Liver (tissue), 9 donors: ENCODE data around the gene RAB6A. TPM values are rescaled to one million over a fixed set of nuclear protein-coding genes. Genes with fewer than 3 reads are reported as not detected.
A peak's percentile ranks its signal among the peaks of the same experiment; 100 is the strongest.

Source experiments
- DNase-seq: peaks from one replicate; pipeline ENCODE4 v3.0.0-alpha.2; 2017; ENCODE audit warnings: low spot score
- H3K27ac ChIP-seq, 2 donors: one replicate each; pipeline ENCODE4 v1.7.0; 2013; ENCODE audit warnings: inconsistent platforms in 2 of 2, low read length in 2 of 2, control low read depth in 1 of 2, low read depth in 1 of 2, mild to moderate bottlenecking in 1 of 2
- H3K27me3 ChIP-seq, 4 donors: one replicate each; pipeline versions ENCODE4 v1.6.1 to v1.7.0; 2013; ENCODE audit warnings: low read length in 3 of 4, inconsistent platforms in 1 of 4, mild to moderate bottlenecking in 1 of 4, moderate library complexity in 1 of 4; ENCODE audit not compliant: control insufficient read depth in 4 of 4, insufficient read depth in 4 of 4
- H3K36me3 ChIP-seq, 4 donors: one replicate each; pipeline versions ENCODE4 v1.6.1 to v1.7.0; 2013; ENCODE audit warnings: low read length in 3 of 4, mild to moderate bottlenecking in 3 of 4, low read depth in 1 of 4, moderate library complexity in 1 of 4; ENCODE audit not compliant: control insufficient read depth in 4 of 4, insufficient read depth in 3 of 4
- H3K4me1 ChIP-seq, 4 donors: one replicate each; pipeline versions ENCODE4 v1.6.1 to v1.7.0; 2013; ENCODE audit warnings: low read length in 3 of 4, mild to moderate bottlenecking in 3 of 4, moderate library complexity in 1 of 4; ENCODE audit not compliant: control insufficient read depth in 4 of 4, insufficient read depth in 4 of 4
- H3K4me3 ChIP-seq, 3 donors: one replicate each; pipeline versions ENCODE4 v1.6.1 to v1.7.0; 2013; ENCODE audit warnings: low read length in 3 of 3, control low read depth in 1 of 3, low read depth in 1 of 3, mild to moderate bottlenecking in 1 of 3
- H3K9ac ChIP-seq, 2 donors: one replicate each; pipeline ENCODE4 v1.7.0; 2013; ENCODE audit warnings: low read length in 2 of 2, mild to moderate bottlenecking in 2 of 2, moderate library complexity in 2 of 2, control low read depth in 1 of 2, low read depth in 1 of 2
- H3K9me3 ChIP-seq, 4 donors: one replicate each; pipeline versions ENCODE4 v1.6.1 to v1.7.0; 2013; ENCODE audit warnings: low read length in 3 of 4; ENCODE audit not compliant: control insufficient read depth in 4 of 4
- CTCF ChIP-seq: fragments of 150-350 bp; IDR thresholded peaks from 2 replicates; pipeline ENCODE4 v1.5.1; 2017; ENCODE audit warnings: improper control_type of control experiment, low read depth, low read length; ENCODE audit not compliant: missing input control
- EGR1 ChIP-seq, 2 donors: IDR thresholded peaks; 2 replicates each; pipeline ENCODE4 v1.6.1; 2016 to 2018; ENCODE audit warnings: antibody characterized with exemption in 2 of 2, low read depth in 2 of 2
- FOXA1 ChIP-seq: IDR thresholded peaks from 2 replicates; pipeline ENCODE4 v1.6.1; 2016; ENCODE audit warnings: antibody characterized with exemption
- FOXA2 ChIP-seq: IDR thresholded peaks from 2 replicates; pipeline ENCODE4 v1.6.1; 2016; ENCODE audit warnings: antibody characterized with exemption
- GABPA ChIP-seq, 2 donors: IDR thresholded peaks in 1 of 2; conservative IDR thresholded peaks in 1 of 2; 2 replicates each; pipeline ENCODE4 v1.6.1; 2016; ENCODE audit warnings: antibody characterized with exemption in 2 of 2, mild to moderate bottlenecking in 1 of 2, moderate library complexity in 1 of 2
- HNF4A ChIP-seq, 2 donors: conservative IDR thresholded peaks; 2 replicates each; pipeline ENCODE4 v1.6.1; 2016; ENCODE audit warnings: antibody characterized with exemption in 2 of 2, mild to moderate bottlenecking in 2 of 2
- HNF4G ChIP-seq: IDR thresholded peaks from 2 replicates; pipeline ENCODE4 v1.6.1; 2016; ENCODE audit warnings: antibody characterized with exemption
- JUND ChIP-seq, 2 donors: IDR thresholded peaks; 2 replicates each; pipeline ENCODE4 v1.6.1; 2016; ENCODE audit warnings: antibody characterized with exemption in 2 of 2
- MAX ChIP-seq: IDR thresholded peaks from 2 replicates; pipeline ENCODE4 v1.6.1; 2016; ENCODE audit warnings: antibody characterized with exemption
- REST ChIP-seq: IDR thresholded peaks from 2 replicates; pipeline ENCODE4 v1.6.1; 2016; ENCODE audit warnings: antibody characterized with exemption, mild to moderate bottlenecking
- RXRA ChIP-seq, 2 donors: IDR thresholded peaks; 2 replicates each; pipeline ENCODE4 v1.6.1; 2017 to 2018; ENCODE audit warnings: antibody characterized with exemption in 2 of 2, mild to moderate bottlenecking in 1 of 2
- SP1 ChIP-seq: IDR thresholded peaks from 2 replicates; pipeline ENCODE4 v1.6.1; 2018; ENCODE audit warnings: antibody characterized with exemption, mild to moderate bottlenecking
- TAF1 ChIP-seq: conservative IDR thresholded peaks from 2 replicates; pipeline ENCODE4 v1.6.1; 2016; ENCODE audit warnings: antibody characterized with exemption, mild to moderate bottlenecking
- YY1 ChIP-seq: IDR thresholded peaks from 2 replicates; pipeline ENCODE4 v1.6.1; 2016; ENCODE audit warnings: antibody characterized with exemption, mild to moderate bottlenecking
- ZBTB33 ChIP-seq: IDR thresholded peaks from 2 replicates; pipeline ENCODE4 v1.6.1; 2016; ENCODE audit warnings: antibody characterized with exemption
- WGBS: extraction: QIAGEN DNeasy Blood & Tissue Kit; methylation state at CpG from one replicate; pipeline ENCODE4 v1.1.7; 2013; 5-methylcytosine and 5-hydroxymethylcytosine counted together
- polyA plus RNA-seq, 2 donors: library from polyadenylated mRNA; stranded (reverse) in 1 of 2; unstranded in 1 of 2; fragments of 200-250 nt in 1 of 2; fragments of >200 nt in 1 of 2; fragmentation: Nextera tagmentation in 1 of 2; extraction: Ambion mirVana in 1 of 2; gene quantifications; one replicate each; pipeline versions ENCODE4 v1.2.1 to v1.2.3, GENCODE V29; 2013 to 2015
- total RNA-seq, 2 donors: library from RNA; depleted of rRNA; stranded (reverse); fragments of >200 nt; gene quantifications; one replicate each; pipeline ENCODE4 v1.2.3, GENCODE V29; 2014
- donor health status: healthy.
- donor health status: healthy.
- donor health status: healthy.
- donor health status: healthy.
- donor health status: healthy.

RAB6A gene
- total and polyA plus RNA-seq, 4 donors, result 36.0 to 165 (median 51.5) TPM

- TF ChIP-seq REST, result no peak
Measured at GRCh38 chr11:73762732-73763131, 1.9 kb upstream of the RAB6A start (continued).

GRCh38 chr11:73761403-73761945 is 600 bp upstream of the RAB6A start:
- no peak for TF ChIP-seq HNF4G
- TF ChIP-seq CTCF, result no peak
- TF ChIP-seq YY1, result peak; percentile 100
- no peak for TF ChIP-seq SP1
- peak overlapping the region in 2 of 3 donors; percentile 31 to 32 for H3K4me3 ChIP-seq
- H3K4me1 ChIP-seq, result peaks cover 6 to 26% (median 11%) of the 10 kb centered on the region in 4 donors
- H3K9me3 ChIP-seq, result no peaks in the 10 kb centered on the region
- WGBS, result 48% methylated on average over 16 of the region's 16 CpGs
- no peak overlapping the region for H3K9ac ChIP-seq
- H3K36me3 ChIP-seq, result no peaks in the 10 kb centered on the region
- no peaks in the 10 kb centered on the region for H3K27me3 ChIP-seq
- no peak for DNase-seq
- peak overlapping the region; percentile 80 to 83 for H3K27ac ChIP-seq

- WGBS, result under 1% methylated on average over 44 of the region's 44 CpGs
- Histone ChIP-seq H3K4me3 (peak overlapping the region; percentile 76 to 99 (median 94)), H3K27ac (peak overlapping the region; percentile 78 to 98), H3K4me1 (peaks cover 9 to 26% (median 12%) of the 10 kb centered on the region in 4 donors), H3K36me3 (no peaks in the 10 kb centered on the region), H3K27me3 (no peaks in the 10 kb centered on the region), H3K9me3 (no peaks in the 10 kb centered on the region), H3K9ac (peak overlapping the region; percentile 82 to 90)
- DNase-seq, result peak; percentile 57
- TF ChIP-seq TAF1, result no peak
- TF ChIP-seq FOXA1, result no peak
- TF ChIP-seq FOXA2, result no peak
- no peak for TF ChIP-seq JUND (IDR thresholded peaks at IDR 0.05)
- TF ChIP-seq EGR1 (IDR thresholded peaks at IDR 0.05; ENCODE audit: low read depth in 2 of 2), result no peak
- no peak for TF ChIP-seq HNF4G
- TF ChIP-seq MAX, result no peak
- no peak for TF ChIP-seq CTCF
- TF ChIP-seq REST, result no peak
- TF ChIP-seq GABPA (IDR thresholded peaks at IDR 0.05 in 1 of 2, conservative IDR thresholded peaks at IDR 0.05 in 1 of 2), result no peak
- TF ChIP-seq ZBTB33, result no peak
- TF ChIP-seq HNF4A (conservative IDR thresholded peaks at IDR 0.05), result no peak
- no peak for TF ChIP-seq RXRA (IDR thresholded peaks at IDR 0.05)
Measured at GRCh38 chr11:73760135-73760678, 667 bp downstream of the RAB6A start.
